WERI-Rb-1 (cell line): ENCODE results near the gene RAB10.
"Not testable (repeated sequence)": the region's sequence is repeated elsewhere in the genome, so short reads cannot be mapped to it uniquely, and the experiment has no call there.

Experiments
- DNase-seq: peaks from one replicate; pipeline ENCODE4 v3.0.0-alpha.2; 2020
- H3K27ac ChIP-seq: fragments of 250-450 bp; sonication (Bioruptor Pico); 2 replicates; pipeline ENCODE4 v1.5.1; 2020; ENCODE audit warnings: mild to moderate bottlenecking, moderate library complexity
- H3K27me3 ChIP-seq: fragments of 250-450 bp; sonication (Bioruptor Pico); 2 replicates; pipeline ENCODE4 v1.5.1; 2021; ENCODE audit warnings: mild to moderate bottlenecking, low read depth, moderate library complexity; ENCODE audit not compliant: insufficient read depth, severe bottlenecking
- H3K36me3 ChIP-seq: fragments of 250-450 bp; sonication (Bioruptor Pico); 2 replicates; pipeline ENCODE4 v1.5.1; 2020; ENCODE audit warnings: mild to moderate bottlenecking, moderate library complexity
- H3K4me3 ChIP-seq: 2 replicates; pipeline ENCODE4 v1.5.1; 2011; ENCODE audit warnings: low read depth, mild to moderate bottlenecking, control low read depth, low read length
- H3K9me3 ChIP-seq: fragments of 250-450 bp; sonication (Bioruptor Pico); 2 replicates; pipeline ENCODE4 v1.5.1; 2021; ENCODE audit warnings: mild to moderate bottlenecking, moderate library complexity; ENCODE audit not compliant: severe bottlenecking
- CTCF ChIP-seq: IDR thresholded peaks from 2 replicates; pipeline ENCODE4 v1.5.1; 2011; ENCODE audit warnings: low read depth, mild to moderate bottlenecking, control low read depth, inconsistent platforms, low read length

Gene RAB10

GRCh38 chr2:26162963-26163362, 129.1 kb downstream of the RAB10 start:
- no peak for DNase-seq

GRCh38 chr2:26164231-26164630, 130.3 kb downstream of the RAB10 start:
- no peaks in the 10 kb centered on the region for H3K9me3 ChIP-seq
- no peaks in the 10 kb centered on the region for H3K27me3 ChIP-seq
- no peak for DNase-seq
- no peak overlapping the region for H3K27ac ChIP-seq
- TF ChIP-seq CTCF, result no peak
- H3K36me3 ChIP-seq, result no peaks in the 10 kb centered on the region
- H3K4me3 ChIP-seq, result no peak overlapping the region

More at GRCh38 chr2:26162963-26163362, 129.1 kb downstream of the RAB10 start:
- TF ChIP-seq CTCF, result no peak
- H3K36me3 ChIP-seq, result no peaks in the 10 kb centered on the region
- no peaks in the 10 kb centered on the region for H3K9me3 ChIP-seq
- no peak overlapping the region for H3K4me3 ChIP-seq
- no peak overlapping the region for H3K27ac ChIP-seq
- H3K27me3 ChIP-seq, result no peaks in the 10 kb centered on the region

- Histone ChIP-seq H3K4me3 (no peak overlapping the region), H3K27me3 (no peaks in the 10 kb centered on the region), H3K27ac (no peak overlapping the region), H3K9me3 (no peaks in the 10 kb centered on the region), H3K36me3 (no peaks in the 10 kb centered on the region)
- TF ChIP-seq CTCF, result no peak
- DNase-seq, result no peak
Measured at GRCh38 chr2:26164641-26165211, 130.8 kb downstream of the RAB10 start.

- TF ChIP-seq CTCF, result no peak
- Histone ChIP-seq H3K9me3 (no peaks in the 10 kb centered on the region), H3K27me3 (no peaks in the 10 kb centered on the region), H3K4me3 (no peak overlapping the region), H3K36me3 (no peaks in the 10 kb centered on the region), H3K27ac (no peak overlapping the region)
- no peak for DNase-seq
Measured at GRCh38 chr2:26165403-26165802, 131.5 kb downstream of the RAB10 start.

GRCh38 chr2:26166541-26166940, 132.7 kb downstream of the RAB10 start:
- not testable (repeated sequence) for H3K4me3 ChIP-seq, H3K27ac ChIP-seq, H3K27me3 ChIP-seq, H3K9me3 ChIP-seq, DNase-seq, H3K36me3 ChIP-seq

GRCh38 chr2:26168785-26169184, 134.9 kb downstream of the RAB10 start:
- Histone ChIP-seq H3K27me3 (no peaks in the 10 kb centered on the region), H3K36me3 (no peaks in the 10 kb centered on the region), H3K27ac (no peak overlapping the region), H3K9me3 (no peaks in the 10 kb centered on the region), H3K4me3 (no peak overlapping the region)
- DNase-seq, result no peak
- no peak for TF ChIP-seq CTCF
